MCF 10A (cell line): ENCODE data around the gene CCDC81. TPM values are rescaled to one million over a fixed set of nuclear protein-coding genes. Genes with fewer than 3 reads are reported as not detected.

ENCODE experiments used
- BruUV-seq: library from RNA; stranded (reverse); fragments of 400-500 nt; replicated peaks from 2 replicates; lab custom pipeline; 2021; lab: Mats Ljungman, UMichigan
- CTCF ChIA-PET: fragments of 300-600 bp; sonication (Branson Sonifier 250); formaldehyde crosslinking; extraction: SDS; loops from one replicate; lab custom pipeline; 2021; ENCODE audit warnings: antibody characterized with exemption, inconsistent platforms; lab: Yijun Ruan, JAX
- POLR2A ChIA-PET: fragments of 300-600, 350-650 bp; sonication (Branson Sonifier 250); formaldehyde crosslinking; extraction: SDS; loops from one replicate; lab custom pipeline; 2020; ENCODE audit warnings: antibody characterized with exemption, inconsistent platforms; lab: Yijun Ruan, JAX
- DNase-seq: peaks from one replicate; pipeline ENCODE4 v3.0.0-alpha.2; 2018; ENCODE audit not compliant: unreplicated experiment
- H3K27ac Mint-ChIP-seq: one replicate; pipeline ENCODE4 v1.8.0; 2022; ENCODE audit warnings: mild to moderate bottlenecking, low read depth, mixed read lengths; ENCODE audit not compliant: unreplicated experiment
- H3K27me3 Mint-ChIP-seq: one replicate; pipeline ENCODE4 v1.8.0; 2022; ENCODE audit warnings: mixed read lengths; ENCODE audit not compliant: insufficient read depth, unreplicated experiment
- H3K36me3 Mint-ChIP-seq: one replicate; pipeline ENCODE4 v1.8.0; 2022; ENCODE audit warnings: mild to moderate bottlenecking, moderate library complexity, mixed read lengths; ENCODE audit not compliant: insufficient read depth, unreplicated experiment
- H3K4me1 Mint-ChIP-seq: one replicate; pipeline ENCODE4 v1.8.0; 2022; ENCODE audit warnings: mixed read lengths; ENCODE audit not compliant: insufficient read depth, unreplicated experiment
- H3K4me3 Mint-ChIP-seq: one replicate; pipeline ENCODE4 v1.8.0; 2022; ENCODE audit warnings: mild to moderate bottlenecking, moderate library complexity, mixed read lengths; ENCODE audit not compliant: unreplicated experiment
- H3K9me3 Mint-ChIP-seq: one replicate; pipeline ENCODE4 v1.8.0; 2022; ENCODE audit warnings: mixed read lengths; ENCODE audit not compliant: unreplicated experiment
- CTCF ChIP-seq: fragments of 200-600 bp; IDR thresholded peaks from one replicate; pipeline ENCODE4 v1.8.0; 2022; ENCODE audit warnings: antibody characterized with exemption, mild to moderate bottlenecking; ENCODE audit not compliant: unreplicated experiment
- intact Hi-C: fragments of 100-400 bp; cut with micrococcal nuclease; formaldehyde crosslinking; loops from 2 replicates; pipeline ENCODE4 v1.14.1; 2022
- total RNA-seq: library from RNA; stranded (reverse); gene quantifications from 2 replicates; pipeline ENCODE4 v1.2.3, GENCODE V29; 2022

Gene CCDC81
- total RNA-seq, 1 experiment from 2014 or later, result 1.7 TPM

GRCh38 chr11:86383041-86383955 lies 8.6 kb downstream of the CCDC81 start:
- no peak for TF ChIP-seq CTCF
- intact Hi-C loops, result no loop called here
- BruUV-seq, result no TSS peak
- Mint-ChIP-seq H3K27me3 (no peaks in the 10 kb centered on the region), H3K4me3 (no peak overlapping the region), H3K4me1 (no peaks in the 10 kb centered on the region), H3K27ac (no peak overlapping the region), H3K36me3 (no peaks in the 10 kb centered on the region), H3K9me3 (no peaks in the 10 kb centered on the region)
- CTCF ChIA-PET, result interaction anchor here (1.6 kb wide), 1 partner anchor 23 kb away, joined by 7 read pairs; no protein-coding TSS in a partner anchor
- POLR2A ChIA-PET, result no interaction called here
- DNase-seq, result no peak

DNA sequence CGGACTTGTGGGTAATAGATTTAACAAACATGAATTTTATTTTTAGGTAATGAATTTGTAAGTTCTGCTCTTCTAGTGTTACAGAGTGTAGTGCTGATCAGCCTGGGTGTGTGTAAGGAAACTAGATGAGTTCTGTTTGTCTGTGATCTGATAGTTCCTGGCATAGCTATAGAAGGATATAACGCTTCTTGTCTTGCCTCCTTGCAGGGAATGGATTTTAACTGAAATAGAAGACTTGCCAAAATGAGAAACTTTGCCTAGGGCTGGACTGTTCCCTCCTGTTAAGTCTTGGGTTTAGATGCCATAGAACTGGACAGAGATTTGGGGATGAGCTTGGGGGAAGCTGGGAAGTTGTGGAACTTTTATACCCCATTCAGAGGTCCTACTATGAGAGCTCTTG lies 11.6 kb downstream of the CCDC81 start:
- H3K27ac Mint-ChIP-seq, result no peak overlapping the region
- no peak for TF ChIP-seq CTCF
- ChIA-PET CTCF (no interaction called here), POLR2A (interaction anchor here (1.9 kb wide), 1 partner anchor 14 kb away, joined by 5 read pairs; no protein-coding TSS in a partner anchor)
- intact Hi-C loops, result no loop called here
- H3K9me3 Mint-ChIP-seq, result no peaks in the 10 kb centered on the region
- H3K36me3 Mint-ChIP-seq, result no peaks in the 10 kb centered on the region
- H3K4me3 Mint-ChIP-seq, result no peak overlapping the region
- BruUV-seq, result no TSS peak
- H3K4me1 Mint-ChIP-seq, result no peaks in the 10 kb centered on the region
- DNase-seq, result no peak
- H3K27me3 Mint-ChIP-seq, result no peaks in the 10 kb centered on the region

- Mint-ChIP-seq H3K27me3 (no peaks in the 10 kb centered on the region), H3K27ac (no peak overlapping the region), H3K36me3 (no peaks in the 10 kb centered on the region), H3K4me1 (no peaks in the 10 kb centered on the region), H3K9me3 (no peaks in the 10 kb centered on the region), H3K4me3 (no peak overlapping the region)
- ChIA-PET POLR2A (interaction anchor here (1.9 kb wide), 1 partner anchor 14 kb away, joined by 5 read pairs; no protein-coding TSS in a partner anchor), CTCF (interaction anchor here (2.9 kb wide), 1 partner anchor 26 kb away, joined by 12 read pairs; no protein-coding TSS in a partner anchor)
- DNase-seq, result no peak
- intact Hi-C loops, result no loop called here
- BruUV-seq, result no TSS peak
- no peak for TF ChIP-seq CTCF
Observed at GRCh38 chr11:86386746-86387145, 12.1 kb downstream of the CCDC81 start.

GRCh38 chr11:86388198-86388597 lies 13.5 kb downstream of the CCDC81 start:
- Mint-ChIP-seq H3K36me3 (no peaks in the 10 kb centered on the region), H3K27me3 (no peaks in the 10 kb centered on the region), H3K4me1 (no peaks in the 10 kb centered on the region), H3K27ac (no peak overlapping the region), H3K4me3 (no peak overlapping the region), H3K9me3 (no peaks in the 10 kb centered on the region)
- BruUV-seq, result no TSS peak
- intact Hi-C loops, result no loop called here
- POLR2A ChIA-PET, result interaction anchor here (0.6 to 1.4 kb wide), 3 partner anchors 9 to 27 kb away, joined by 3 to 5 read pairs (median 3); no protein-coding TSS in a partner anchor
- no peak for DNase-seq
- TF ChIP-seq CTCF, result no peak
- CTCF ChIA-PET, result interaction anchor here (2.9 kb wide), 1 partner anchor 28 kb away, joined by 12 read pairs; no protein-coding TSS in a partner anchor
